ENCODE measurements around the gene FLT1.

The FLT1 gene

DNA sequence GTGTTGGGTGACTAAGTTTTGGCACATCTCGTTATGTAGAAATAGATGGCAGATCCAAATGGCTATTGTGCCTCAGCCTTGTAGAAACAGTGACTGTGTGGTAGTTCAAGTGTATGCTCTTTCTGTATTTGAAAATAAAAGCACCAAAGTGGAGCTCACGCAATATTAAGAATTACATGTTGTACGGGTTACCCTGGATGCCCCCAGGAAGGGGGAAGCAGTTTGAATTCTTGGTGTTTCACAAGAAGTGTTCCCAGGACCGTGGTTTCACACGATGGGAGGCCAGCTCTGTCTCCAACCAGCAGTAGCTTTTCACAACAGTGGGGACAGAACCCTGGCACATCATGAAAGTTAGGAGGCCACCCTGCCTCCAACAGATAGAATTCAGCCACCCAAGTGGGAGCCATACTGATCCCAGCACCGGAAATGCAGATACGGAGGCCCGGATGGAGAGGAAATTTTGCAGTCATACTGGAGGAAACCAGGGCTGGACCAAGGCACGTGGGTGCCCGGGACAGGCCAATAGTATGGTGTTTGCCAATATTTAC, 8.9 kb downstream of the FLT1 start:
- no peak for DNase-seq

DNA sequence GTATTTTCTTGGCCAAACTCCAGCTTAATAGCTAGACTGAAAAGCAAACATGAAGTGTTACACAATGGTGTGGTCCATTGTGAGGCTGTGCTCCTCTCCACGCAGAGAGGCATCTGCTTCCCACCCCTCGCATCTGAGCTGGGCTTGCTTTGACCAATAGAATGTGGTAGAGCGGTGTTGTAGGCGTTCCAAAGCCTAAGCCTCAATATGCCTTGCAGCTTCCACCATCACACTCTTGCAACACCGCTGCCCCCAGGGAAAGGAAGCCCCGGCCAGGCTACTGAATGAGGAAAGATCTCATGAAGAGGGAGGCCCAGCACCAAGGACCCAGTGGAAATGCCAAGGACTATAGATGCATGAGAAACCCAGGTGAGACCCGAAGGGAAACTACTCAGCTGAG, 9.4 kb downstream of the FLT1 start:
- DNase-seq: no peak

DNA sequence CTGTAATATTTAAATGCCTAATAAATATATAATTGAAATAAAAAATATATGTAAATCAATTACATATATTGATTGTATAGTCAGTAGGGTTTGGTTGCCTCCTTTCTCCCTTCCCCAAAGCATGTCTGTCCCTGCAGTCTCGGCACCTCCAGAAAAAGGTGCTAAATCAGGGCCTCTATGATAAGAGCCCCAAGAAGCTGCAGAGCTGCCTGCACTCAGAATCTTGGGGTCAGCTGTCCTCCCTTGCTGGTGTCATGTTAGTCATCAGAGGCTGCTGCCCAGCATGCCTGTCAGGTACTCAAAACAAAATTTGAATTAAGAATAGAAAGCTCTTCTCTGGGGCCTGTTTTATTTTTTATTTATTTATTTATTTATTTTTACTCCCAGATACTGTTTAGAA, 9.8 kb downstream of the FLT1 start:
- DNase-seq: no peak

DNA sequence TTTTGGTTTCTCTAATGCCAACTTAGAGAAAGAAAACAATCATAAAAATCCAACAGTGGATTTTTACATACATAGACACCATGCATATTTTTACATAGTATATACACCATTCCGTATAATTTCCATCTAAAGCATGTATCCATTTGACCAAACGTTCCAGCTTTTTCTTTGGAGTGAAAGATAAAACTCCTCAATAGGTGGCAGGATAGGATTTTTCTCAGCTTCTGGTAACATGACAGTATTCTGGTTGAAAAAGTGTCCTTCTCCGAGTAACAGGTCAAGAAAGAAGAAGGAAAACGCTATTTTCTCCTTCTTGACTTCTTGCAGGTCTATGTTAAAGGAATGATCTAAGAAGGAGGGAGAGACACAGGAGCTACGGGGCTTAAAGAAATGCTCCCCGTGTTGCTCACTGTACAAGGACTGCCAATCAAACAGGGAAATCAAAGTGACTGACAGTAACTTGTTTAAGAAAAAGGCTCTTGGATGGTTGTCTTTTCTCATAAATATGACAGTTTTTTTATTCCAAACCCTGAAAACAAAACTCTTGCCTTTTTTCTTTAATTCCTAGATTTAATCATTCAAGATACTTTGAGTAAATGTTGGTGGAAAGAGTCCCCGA, 11.5 kb downstream of the FLT1 start:
- DNase-seq: no peak

DNA sequence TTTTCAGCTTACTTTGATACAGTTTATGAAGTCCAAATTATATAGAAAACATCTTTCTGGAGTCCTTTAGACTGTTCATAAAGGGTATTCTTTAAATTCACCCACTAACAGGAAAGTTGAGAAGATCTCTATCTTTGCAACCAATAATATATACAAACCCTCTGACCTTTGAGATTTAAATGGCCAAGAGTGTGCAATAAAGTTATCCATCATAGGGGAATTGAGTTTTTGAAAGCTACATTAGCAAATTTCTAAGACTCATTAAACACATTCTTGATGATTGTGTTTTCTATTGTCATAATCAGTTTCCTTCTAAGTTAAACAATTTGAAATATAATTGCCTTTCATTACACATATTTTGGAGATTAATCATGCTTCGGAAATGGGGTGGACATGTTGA, 15.9 kb downstream of the FLT1 start:
- DNase-seq: no peak

DNA sequence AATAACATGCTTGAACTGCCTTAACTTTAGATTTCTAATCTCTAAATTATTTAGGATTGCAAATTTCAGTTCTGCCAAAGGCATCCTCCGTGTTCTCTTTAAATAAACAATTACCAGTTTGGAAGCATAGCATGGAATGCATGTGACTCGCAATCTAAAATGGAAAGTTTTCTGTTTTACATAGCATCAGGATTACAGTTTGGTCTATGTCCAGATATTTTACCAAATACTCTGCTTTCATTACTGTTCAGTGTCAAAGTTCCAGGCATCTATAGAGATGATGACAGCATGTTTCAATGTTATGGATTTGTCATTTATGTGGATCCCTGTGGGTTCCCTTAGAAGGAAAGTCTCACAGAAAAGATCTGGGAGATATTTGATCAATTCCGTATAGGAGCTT, 16.8 kb downstream of the FLT1 start:
- no peak for DNase-seq

DNA sequence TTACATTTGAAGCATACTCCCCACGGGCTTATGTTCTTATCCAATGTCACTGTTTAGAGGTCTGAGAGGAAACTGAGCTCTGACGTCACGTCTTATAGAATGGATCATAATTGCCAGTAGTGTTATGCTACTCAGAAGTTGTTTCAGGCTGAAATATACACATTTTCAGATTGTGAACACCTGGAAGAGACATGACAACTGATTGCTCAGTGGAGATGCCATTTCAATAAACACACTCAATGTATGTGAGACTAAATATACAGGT, 17.3 kb downstream of the FLT1 start:
- DNase-seq: no peak

DNA sequence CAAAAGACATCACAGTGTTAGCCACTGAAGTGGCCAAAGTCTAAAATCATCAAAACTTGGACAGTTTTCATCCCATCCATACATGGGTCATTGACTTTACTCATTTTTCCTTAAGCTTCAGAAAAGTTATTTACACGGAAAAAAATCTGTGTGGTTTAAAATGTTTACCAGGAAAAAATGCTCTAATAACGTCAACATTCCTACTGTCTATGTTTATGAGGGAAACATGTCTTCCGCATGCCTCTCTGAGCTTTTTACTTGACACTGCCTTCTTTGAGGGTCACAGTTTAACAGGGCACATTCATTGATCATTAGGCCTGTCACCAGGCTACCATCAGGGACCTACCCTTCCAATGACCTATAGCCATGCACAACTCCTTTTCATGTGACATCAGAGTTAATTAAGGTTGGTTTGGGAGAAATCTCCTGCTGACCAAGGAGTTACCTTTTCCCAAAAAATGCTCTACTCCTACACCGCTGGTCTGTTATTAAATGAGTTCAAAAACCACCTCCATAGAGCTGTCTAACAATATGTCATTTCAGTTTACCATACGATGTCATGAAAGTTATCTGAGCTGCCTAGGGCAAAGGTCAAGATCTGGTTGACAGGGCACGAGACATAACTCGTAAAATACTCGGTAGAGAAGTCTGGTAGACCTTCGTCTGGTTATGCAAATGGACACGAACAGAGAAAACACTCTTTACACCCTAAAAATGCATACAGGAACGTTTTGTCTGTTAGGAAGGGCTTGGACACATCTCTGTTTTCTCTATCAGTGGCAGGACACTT, 17.8 kb downstream of the FLT1 start:
- no peak for DNase-seq

DNA sequence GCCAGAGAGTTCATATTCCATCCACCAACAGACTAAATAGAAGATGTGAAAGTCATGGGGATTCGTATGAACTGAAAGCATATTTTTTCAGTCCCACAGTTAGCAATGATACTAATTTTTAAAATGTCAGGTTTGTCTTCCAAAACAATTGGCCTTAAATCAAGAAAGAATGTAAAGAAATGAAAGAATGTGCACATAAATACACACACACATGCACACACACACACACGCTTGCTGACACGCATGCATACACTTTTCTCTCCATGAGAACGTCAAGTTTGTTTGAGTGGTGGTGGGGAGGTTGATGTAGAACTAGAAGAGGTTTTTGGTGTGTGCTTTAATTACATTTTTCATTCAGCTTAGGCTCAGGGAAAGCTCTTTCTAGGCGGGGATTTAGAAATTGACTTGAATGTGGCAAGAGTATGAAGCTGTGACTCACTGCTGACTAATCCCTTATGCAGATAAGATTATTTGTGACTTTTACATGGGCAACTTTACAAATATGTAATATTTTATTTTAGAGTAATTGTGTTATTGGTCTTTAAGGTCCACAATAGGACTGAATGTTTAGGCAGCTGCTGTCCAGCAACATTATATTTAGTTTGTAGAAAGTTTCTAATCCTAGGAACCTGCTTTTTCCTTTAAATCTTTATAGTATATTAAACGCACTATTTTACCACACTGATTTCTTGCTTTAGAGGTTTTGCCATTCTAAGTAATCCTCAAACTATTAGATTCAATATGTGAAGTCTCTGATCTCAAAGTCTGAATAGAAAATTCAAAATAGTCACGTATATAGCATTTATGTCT, 18.8 kb downstream of the FLT1 start:
- DNase-seq: no peak

DNA sequence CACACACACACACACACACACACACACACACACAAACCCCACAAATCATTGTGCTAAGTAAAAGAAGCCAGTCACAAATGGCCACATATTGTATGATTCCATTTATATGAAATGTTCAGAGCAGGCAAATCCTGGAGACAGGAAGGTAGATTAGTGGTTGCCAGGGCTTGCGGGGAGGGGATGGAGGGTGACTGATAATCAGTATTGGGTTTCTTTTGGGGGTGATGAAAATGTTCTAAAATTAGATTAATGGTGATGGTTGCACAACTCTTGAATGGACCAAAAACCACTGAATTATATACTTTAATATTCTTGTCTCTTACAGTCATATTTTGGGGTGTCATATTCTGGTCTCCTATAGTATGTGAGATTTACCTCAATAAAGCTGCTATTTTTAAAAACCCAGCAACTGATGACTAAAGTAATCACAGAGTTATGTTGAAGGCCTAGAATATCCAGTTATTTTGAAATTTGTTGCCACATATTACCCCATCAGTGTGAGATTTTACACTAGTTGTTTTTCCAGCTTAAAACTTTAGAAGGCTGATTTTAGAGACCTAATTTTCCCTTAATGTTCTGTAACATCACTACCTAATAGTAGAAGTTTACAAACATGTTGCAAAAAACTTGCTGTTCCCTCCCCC, 20.3 kb downstream of the FLT1 start:
- DNase-seq: no peak

DNA sequence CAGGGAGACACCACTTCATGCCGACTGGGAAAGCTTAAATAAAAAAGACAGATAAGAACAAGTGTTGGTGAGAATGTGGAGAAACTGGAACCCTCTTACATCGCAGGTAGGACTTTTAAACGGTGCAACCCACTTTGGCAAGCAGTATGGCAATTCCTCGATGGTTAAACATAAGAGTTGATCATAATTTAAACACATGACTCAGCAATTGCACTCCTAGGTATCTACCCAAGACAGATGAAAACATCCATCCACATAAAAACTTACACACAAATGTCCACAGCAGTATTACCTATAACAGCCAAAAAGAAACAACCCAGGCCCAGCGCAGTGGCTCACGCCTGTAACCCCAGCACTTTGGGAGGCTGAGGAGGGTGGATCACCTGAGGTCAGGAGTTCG, 21.9 kb downstream of the FLT1 start:
- no peak for DNase-seq

DNA sequence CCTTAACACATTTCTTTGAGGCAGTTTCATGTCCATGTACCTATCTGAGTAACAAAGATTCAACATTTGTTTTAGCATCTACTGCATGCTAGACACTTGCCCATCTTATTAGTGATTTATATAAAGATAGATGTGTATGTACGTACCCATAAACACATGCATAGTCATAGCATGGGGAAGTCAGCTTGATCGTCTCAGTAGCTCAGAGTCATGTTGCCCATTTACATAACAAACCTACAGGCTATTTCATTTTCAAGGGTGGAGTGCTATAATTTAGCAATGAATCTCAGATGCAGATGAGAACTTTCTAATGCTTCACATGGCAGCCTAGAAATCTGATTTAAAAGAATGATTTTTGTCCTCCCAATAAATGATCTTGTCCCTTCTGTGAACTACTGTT, 23.5 kb downstream of the FLT1 start:
- DNase-seq: no peak

DNA sequence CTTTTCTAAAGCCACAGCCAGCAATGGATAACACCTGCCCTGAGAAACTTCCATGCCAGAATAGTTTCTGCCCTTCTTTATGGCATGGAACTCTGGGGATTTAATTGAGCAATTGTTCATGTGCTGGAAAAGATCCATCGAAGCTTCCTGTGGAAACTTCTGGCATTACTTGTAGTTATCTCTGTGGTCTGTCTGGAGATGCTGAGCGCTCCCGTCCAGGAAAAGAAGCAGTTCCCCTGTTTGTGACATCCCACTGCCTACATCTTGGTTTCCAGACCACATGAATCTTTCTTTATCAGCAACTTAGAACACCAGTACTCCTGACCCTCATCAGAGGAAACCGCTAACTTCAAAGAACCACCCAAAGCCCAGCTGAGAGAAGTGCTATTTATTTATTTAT, 24.6 kb downstream of the FLT1 start:
- DNase-seq: no peak

DNA sequence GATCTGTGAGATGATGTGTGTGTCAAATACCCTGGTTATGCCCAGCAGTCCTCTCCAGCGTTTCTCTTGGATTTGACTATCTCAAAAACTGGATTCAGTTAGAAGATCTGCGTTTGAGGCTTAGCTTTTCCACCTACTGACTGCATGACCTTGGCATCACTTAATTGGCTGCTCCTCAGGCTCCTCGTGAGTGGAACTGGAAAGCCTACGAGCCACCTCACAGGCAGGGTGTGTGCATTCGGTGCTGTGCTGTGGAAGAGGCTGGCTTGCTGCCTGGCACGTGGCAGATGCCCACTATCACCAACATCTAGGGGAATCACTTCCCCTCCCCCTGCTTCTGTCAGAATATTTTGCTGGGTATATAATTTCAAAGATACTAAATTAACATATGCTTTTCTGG, 25.6 kb downstream of the FLT1 start:
- no peak for DNase-seq

DNA sequence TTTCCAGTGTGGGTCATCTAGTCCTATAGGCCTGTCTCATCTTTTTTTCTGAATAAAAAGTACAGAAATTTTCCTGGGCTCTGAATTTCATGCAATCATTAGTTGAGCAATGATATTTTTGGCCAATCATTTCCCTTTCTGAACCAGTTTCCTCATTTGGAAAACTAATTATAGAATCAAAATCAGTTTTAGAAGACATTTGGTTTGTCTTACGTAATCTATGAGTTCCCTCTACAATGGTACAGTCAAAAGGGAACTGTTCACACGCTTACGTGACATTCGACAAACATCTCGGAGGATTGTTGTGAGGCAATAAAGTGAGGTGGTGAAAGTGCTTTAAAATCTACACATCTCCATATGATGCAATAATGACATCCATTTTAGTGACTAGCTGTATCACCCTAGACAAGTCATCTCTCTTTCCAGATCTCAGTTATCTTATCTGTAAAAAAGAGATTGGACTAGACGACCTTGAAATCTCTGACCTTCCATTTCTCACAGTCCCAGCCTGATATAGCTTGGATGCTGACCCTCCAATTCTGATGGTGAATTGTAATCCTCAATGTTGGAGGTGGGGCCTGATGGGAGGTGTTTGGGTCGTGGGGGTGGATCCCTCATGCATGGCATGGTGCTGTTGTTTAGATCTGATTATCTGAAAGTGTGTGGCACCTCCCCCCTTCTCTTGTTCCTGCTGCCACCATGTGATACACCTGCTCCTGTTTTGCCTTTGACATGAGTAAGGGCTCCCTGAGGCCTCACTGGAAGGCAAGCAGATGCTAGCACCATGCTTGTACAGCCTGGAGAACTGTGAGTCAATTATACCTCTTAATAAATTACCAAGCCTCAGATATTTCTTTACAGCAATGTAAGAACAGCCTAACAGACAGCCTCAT, 26.7 kb downstream of the FLT1 start:
- peak; percentile 4 for DNase-seq

DNA sequence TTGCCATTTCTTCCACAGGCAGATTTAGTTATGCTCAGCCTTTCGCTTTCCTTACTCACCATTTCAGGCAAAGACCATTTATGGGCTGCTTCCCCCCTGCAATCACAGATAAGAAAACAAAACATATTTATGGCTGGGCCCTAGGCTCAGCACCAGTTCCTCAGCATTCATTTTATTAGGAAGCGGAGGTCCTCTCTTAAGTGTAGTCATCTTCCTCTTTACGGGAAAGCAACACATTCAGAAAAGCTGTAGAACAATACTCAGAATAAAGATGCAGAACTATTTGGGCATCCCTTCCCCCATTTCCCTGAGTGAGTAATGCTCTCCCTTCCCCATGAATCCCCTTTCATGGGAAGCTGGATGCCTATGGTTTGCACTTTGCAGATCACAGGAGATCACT, 27.9 kb downstream of the FLT1 start:
- no peak for DNase-seq

DNA sequence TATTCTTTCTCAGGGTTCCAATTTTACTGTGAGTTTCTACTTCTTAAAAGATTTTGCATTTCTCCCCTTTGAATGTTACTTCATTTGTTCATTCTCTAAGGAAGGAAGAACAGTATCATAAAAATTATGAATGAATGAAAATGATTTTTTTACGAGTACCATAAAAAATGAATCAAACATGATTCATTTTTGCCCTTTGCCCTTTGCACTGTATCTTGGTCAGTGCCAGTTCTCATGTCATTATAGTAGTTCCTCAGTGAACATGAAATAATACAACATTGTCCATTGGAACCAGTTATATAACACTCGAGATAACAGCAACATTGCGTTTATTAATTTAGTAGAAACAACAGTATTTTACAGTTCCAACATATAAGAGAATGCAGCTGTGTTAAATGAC, 28.8 kb downstream of the FLT1 start:
- no peak for DNase-seq

DNA sequence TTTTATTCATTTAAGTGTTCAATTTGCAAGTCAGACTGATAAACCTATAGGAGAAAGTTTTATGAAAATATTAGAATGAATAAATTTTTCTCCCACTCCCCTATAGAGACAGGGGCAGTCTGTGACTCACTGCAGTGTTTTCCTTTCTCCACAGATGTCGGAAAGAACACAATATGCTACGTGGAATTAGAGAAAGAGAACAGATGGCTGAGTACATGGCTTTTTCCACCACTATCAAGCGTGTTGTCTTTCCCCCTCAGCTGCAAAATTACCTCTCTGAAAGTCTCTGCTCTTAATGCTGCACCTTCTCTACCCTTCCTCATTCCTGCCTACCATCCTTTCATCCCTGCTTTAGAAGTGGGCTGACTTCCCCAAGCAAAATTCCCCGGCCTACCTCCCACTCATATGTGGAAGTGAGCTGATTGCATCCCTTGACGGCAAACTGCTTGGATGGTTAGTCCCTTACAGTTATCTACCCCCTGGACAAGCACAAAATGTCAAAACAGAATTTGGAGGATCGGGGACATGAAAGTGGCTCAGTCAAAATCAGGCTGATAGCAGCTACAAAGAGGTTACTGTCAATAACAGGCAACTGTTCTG, 30.0 kb downstream of the FLT1 start:
- DNase-seq: no peak

DNA sequence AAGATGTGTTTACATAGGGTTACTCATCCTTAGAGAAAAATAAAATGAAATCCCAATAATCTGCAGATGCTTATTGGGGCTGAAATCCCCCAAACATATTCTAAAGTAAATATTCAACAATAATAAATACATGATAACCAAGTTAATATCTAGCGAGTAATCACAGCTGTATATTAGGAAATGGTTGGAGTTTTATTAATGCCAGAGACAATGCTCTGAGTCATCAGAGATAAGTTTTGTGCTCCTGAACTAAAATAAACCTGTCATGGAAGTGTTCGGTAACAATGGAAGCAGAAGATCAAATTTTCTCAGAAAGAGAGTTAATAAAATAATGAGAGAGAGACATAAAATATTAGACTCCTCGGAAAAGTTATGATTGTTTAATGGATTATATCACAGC, 31.4 kb downstream of the FLT1 start:
- no peak for DNase-seq

DNA sequence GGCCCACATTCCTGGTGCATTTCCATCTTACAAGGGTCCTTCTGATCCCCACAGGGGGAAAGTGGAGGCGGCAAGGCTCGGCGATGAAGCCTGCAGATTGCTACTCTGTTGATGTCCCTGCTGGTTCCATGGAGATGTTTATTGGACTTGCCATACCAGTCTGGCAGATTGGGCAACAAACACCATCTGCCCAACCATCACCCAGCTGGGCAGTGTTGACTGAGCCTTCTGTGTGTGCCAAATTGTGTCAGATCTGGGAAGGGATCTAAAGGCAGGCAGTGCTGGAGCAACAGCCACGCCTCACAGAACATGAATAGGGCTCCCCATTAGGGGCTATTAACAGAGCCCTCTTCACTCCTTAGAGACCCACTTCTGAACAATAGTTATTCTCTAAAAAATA, 35.0 kb downstream of the FLT1 start:
- no peak for DNase-seq

DNA sequence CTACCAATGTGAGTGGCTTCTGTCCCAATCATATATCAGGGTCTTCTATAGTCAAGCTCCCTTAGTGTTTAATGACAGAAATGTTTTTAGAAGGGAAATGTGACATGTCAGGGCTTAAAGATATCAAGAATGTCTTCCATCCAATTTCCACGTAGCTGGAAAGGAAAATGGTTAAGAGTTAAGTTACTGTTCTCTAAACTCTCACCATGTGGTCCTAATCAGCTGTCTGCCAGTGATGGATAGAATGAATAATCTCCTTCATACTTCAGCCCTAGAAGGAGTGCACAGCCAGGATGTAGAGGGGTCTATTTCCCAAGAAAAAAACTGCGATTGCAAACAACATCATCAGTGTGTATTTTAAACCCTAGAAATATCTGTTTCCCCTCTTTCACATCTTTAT, 36.3 kb downstream of the FLT1 start:
- DNase-seq: no peak

DNA sequence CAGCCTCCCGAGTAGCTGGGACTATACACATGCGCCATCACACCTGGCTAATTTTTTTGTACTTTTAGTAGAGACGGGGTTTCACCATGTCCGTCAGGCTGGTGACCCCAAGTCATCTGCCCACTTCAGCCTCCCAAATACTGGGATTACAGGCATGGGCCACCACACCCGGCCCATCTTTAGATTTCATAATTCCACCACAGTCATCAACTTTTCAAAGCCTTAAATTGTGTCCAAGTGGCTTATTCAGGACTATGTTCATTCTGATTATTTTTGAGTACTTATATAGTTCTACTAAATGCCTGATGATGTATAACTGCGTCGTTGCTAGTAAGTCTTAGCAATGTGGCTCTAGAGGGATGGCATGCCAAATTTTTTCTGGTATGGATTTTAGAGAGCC, 36.9 kb downstream of the FLT1 start:
- DNase-seq: no peak
